GM18909 (cell line): ENCODE results near the gene TUBA8.
"Not testable (repeated sequence)": the region's sequence is repeated elsewhere in the genome, so short reads cannot be mapped to it uniquely, and the experiment has no call there.

ENCODE experiments used
- ATAC-seq: cut with Tn5 transposase; IDR thresholded peaks from one replicate; pipeline ENCODE4 v1.9.1; 2021; ENCODE audit warnings: mild to moderate bottlenecking; ENCODE audit not compliant: unreplicated experiment, poor library complexity

The TUBA8 gene

DNA sequence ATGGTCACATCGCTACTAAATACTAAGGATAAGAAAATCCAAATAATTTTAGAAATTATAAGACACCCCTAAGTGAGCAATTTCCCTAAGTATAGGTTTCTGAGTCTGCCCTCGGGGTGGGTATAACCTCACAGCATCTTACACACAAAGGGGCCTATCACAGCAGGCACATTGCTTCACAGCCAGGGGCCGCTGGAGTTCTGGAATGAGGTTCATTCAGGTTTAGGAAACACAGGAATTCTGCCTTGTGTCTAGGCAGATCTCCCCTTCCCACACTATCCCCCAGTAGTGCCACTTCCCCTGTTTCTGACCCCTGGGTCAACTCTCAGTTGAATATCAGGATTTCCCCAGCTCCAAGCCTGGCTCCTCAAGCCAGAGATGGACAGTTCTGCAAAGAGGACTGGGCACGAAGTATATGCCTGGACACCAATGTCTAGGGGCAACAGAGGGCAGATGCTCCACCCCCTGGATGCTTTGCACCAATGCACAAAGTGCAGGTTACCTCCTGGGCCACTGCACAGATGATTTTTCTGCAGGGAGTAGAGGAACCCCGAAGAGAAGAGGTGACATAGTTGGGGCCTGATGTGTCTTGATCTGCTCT, 11.4 kb downstream of the TUBA8 start:
- no peak for ATAC-seq

GRCh38 chr22:18123476-18124025, 12.9 kb downstream of the TUBA8 start:
- not testable (repeated sequence) for ATAC-seq

- ATAC-seq, result no peak
These were observed 16.0 kb downstream of the TUBA8 start for GRCh38 chr22:18126606-18127005.

DNA sequence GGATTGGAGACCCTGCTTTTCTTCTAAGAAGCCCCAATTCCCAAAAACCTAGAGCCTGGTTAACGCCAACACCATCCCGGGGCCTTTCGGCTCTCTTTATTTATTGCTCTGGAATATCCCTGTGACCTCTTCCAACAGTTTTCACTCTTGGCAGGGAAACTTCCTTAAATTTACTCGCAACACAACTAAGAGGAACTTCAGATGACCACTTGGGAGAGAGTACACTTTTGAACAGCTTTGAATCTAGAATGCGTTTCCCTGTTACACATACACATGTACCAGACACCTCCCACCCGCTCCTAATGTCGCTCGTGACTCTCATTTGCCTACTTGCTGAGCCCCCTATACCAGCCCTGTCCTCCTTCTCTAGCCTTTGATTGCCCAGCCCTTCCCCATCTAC, 19.4 kb downstream of the TUBA8 start:
- no peak for ATAC-seq

DNA sequence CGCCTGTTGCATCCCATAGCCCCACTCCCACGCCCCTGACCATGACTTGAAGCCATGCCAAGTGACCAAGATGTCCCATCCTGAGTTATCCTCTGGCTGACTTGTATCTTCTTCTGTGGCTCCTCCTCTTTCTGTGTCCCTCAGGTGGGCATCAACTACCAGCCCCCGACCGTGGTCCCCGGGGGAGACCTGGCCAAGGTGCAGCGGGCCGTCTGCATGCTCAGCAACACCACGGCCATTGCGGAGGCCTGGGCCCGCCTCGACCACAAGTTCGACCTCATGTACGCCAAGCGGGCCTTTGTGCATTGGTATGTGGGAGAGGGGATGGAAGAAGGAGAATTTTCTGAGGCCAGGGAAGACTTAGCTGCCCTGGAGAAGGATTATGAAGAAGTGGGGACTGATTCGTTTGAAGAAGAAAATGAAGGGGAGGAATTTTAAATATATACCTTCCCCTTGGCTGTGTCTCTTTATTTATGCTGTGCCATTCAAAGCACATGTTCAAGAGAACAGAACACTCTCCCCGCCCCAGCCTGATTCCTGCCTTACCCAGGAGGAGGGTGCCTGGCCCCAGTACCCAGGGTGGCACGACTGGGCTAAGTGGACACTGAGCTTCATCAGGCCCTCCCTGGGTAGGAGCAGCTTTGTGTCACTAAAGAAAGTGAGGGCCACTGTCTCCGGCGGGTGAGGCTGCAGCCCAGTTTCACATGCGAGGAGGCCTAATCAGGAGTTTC, 20.3 kb downstream of the TUBA8 start:
- ATAC-seq, result no peak

DNA sequence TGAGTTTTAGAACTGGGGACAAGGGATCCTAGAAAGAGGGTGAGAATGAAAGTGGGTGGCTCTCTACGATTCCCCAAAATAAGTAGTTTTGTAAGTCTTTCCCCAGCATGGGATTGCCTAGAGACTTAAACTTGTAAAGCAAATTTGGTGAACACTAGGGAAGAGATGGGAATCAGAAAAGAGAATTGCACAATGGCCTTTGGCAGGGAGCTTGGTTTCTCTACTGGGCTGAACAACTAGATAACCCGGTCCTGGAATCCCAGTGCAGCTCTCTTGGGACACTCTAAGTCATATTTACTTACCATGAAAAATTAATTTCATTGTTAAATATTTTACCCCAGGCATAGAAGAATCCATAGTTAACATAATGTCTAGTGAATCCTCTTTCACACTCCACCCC, 22.8 kb downstream of the TUBA8 start:
- ATAC-seq, result no peak

DNA sequence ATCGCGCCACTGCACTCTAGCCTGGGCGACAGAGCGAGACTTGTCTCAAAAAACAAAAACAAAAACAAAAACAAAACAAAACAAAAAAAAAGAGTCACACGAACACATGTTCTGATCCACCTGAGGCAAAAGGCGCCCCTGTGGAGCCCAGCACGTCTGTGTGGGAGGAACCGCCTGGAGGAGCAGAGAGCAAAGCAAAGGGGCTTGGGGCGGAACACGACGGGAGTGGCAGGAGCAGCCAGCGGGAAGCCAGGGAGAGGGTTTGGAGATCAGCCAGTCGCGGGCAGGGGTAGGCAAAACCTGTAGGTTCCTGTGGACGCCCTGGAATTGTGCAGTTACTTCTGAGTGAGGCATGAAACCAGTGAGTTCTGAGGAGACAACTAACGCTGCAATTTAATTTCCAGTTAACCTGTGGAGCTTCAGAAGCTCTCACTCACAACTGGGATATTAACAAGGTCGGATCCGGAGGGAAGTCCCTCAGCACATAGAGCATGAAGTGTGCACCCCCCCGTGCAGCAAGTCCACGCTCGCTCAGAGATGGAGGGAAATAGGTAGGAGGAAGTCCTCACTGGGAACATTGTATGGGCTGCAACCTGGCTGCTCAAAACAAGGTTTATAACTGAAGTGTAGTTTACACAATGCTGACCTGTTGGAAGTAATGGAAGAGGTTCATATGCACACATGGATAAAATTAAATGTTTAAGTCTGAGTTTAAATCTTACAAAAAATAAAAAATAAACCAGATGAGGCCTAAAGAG, 26.1 kb downstream of the TUBA8 start:
- ATAC-seq, result no peak

DNA sequence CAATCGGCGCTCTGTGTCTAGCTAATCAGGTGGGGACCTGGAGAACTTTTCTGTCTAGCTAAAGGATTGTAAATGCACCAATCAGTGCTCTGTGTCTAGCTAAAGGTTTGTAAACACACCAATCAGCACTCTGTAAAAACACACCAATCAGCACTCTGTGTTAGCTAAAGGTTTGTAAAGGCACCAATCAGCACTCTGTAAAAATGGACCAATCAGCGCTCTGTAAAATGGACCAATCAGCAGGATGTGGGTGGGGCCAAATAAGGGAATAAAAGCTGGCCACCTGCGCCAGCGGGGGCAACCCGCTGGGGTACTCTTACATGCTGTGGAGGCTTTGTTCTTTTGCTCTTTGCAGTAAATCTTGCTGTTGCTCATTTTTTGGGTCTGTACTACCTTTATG, 30.4 kb downstream of the TUBA8 start:
- ATAC-seq, result not testable (repeated sequence)

GRCh38 chr22:18144105-18144504, 33.5 kb downstream of the TUBA8 start:
- no peak for ATAC-seq

- no peak for ATAC-seq
These were observed 35.2 kb downstream of the TUBA8 start for GRCh38 chr22:18145676-18146388.

- ATAC-seq, result no peak
These were observed 35.8 kb downstream of the TUBA8 start for GRCh38 chr22:18146389-18146753.

GRCh38 chr22:18147791-18148190, 37.2 kb downstream of the TUBA8 start:
- ATAC-seq, result no peak

DNA sequence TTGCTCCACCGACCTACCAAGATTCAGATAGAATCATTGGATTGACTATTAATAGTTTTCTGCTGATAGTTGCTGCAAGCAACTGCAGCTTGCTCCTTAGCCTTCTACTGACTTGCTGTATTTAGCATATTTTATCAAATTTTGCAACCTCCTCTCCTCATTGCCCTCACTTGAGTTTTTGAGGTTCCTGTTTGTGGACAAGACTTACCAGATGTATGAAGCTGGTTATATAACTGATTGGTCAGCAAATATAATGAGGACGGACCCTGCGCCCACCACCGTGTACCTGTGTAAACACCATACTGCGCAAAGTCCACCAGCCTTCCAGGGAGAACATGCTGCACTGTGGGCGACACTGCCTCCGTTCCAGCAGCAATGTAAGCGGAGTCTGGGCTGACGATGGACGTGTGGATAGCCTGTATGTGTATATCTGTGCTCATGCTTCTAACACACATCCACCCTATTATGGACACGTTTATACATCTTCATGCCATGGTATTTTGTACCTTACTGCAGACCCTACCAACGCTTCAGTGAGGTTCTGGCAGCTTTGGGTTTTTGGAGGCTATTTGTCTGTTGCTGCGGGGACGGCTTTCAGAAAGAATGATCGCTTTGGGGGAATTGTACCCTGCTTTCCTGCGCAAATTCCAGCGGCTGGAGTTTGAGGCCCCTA, 37.8 kb downstream of the TUBA8 start:
- ATAC-seq, result no peak

DNA sequence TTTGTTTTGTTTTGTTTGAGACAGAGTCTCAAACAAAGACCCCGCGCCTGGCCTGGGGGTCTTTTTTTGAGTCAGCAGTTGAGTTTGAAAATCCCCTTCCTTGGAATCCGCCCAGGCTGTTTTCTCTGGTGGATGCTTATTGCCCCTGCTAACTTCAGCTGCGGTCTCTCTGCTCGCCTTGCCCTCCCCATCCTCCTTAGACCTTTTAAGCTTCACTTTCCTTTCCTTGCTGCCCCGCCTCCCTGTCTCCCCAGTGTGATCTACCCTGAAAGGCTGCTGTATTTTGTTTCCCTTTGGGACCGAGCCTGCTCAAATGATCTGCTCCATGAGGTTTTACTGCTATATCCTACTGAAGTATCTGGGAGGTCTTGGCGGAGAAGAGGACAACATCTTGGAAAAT, 41.9 kb downstream of the TUBA8 start:
- ATAC-seq, result no peak

- ATAC-seq, result no peak
These were observed 44.3 kb downstream of the TUBA8 start for GRCh38 chr22:18154821-18155390.

DNA sequence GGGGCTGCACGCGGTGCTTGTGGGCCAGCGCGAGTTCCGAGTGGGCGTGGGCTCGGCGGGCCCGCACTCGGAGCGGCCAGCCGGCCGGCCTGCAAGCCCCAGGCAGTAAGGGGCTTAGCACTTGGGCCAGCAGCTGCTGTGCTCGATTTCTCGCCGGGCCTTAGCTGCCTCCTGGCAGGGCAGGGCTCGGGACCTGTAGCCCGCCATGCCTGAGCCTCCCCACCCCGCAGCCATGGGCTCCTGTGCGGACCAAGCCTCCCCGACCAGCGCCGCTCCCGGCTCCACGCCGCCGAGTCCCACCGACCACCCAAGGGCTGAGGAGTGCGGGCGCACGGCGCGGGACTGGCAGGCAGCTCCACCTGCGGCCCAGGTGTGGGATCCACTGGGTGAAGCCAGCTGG, 44.9 kb downstream of the TUBA8 start:
- ATAC-seq, result not testable (repeated sequence)

GRCh38 chr22:18156878-18157713, 46.5 kb downstream of the TUBA8 start:
- ATAC-seq, result no peak

GRCh38 chr22:18157714-18158028, 47.1 kb downstream of the TUBA8 start:
- ATAC-seq, result no peak

- ATAC-seq, result not testable (repeated sequence)
These were observed 50.0 kb downstream of the TUBA8 start for GRCh38 chr22:18160641-18161040.
